Activated T-helper 1 cell treated with anti-CD3 and anti-CD28 coated beads, Interleukin-12 subunit alpha, Interleukin-12 subunit beta, Interleukin-2, Interleukin-4 antibody, amounts not matched to agents 30 ng/mL and 10 ng/mL and 1 ng/mL, durations not matched to agents 14 hours and 24 hours and 36 hours (primary cell): ENCODE data around the gene PTCRA. TPM values are rescaled to one million over a fixed set of nuclear protein-coding genes. Genes with fewer than 3 reads are reported as not detected.

ENCODE experiments used
- DNase-seq: peaks from one replicate; pipeline ENCODE4 v3.0.0; 2021; ENCODE audit warnings: low spot score
- H3K27ac Mint-ChIP-seq: one replicate; pipeline ENCODE4 v1.8.0; 2021; ENCODE audit warnings: mild to moderate bottlenecking, mixed read lengths
- H3K27me3 Mint-ChIP-seq: one replicate; pipeline ENCODE4 v1.8.0; 2022; ENCODE audit warnings: mild to moderate bottlenecking, moderate library complexity, mixed read lengths; ENCODE audit not compliant: insufficient read depth
- H3K36me3 Mint-ChIP-seq: one replicate; pipeline ENCODE4 v1.8.0; 2021; ENCODE audit warnings: low read depth, mixed read lengths
- H3K4me1 Mint-ChIP-seq: one replicate; pipeline ENCODE4 v1.8.0; 2021; ENCODE audit warnings: low read depth, mixed read lengths
- H3K4me3 Mint-ChIP-seq: one replicate; pipeline ENCODE4 v1.8.0; 2021; ENCODE audit warnings: mild to moderate bottlenecking, moderate library complexity, mixed read lengths
- H3K9me3 Mint-ChIP-seq: one replicate; pipeline ENCODE4 v1.8.0; 2021; ENCODE audit warnings: mixed read lengths
- intact Hi-C: fragments of 100-400 bp; cut with micrococcal nuclease; formaldehyde crosslinking; loops from one replicate; pipeline ENCODE4 v1.15.1; 2024
- total RNA-seq: library from RNA; stranded (reverse); gene quantifications from 2 replicates; pipeline ENCODE4 v1.2.3, GENCODE V29; 2022

PTCRA gene
- total RNA-seq, 1 donor from 2014 or later: not detected

GRCh38 chr6:42911171-42912021 is 4.5 kb upstream of the PTCRA start:
- Mint-ChIP-seq H3K36me3 (no peaks in the 10 kb centered on the region), H3K4me3 (no peak overlapping the region), H3K27ac (no peak overlapping the region), H3K9me3 (no peaks in the 10 kb centered on the region), H3K27me3 (peaks cover 28% of the 10 kb centered on the region), H3K4me1 (no peaks in the 10 kb centered on the region)
- no peak for DNase-seq
- intact Hi-C loops: no loop called here

- intact Hi-C loops: no loop called here
- H3K36me3 Mint-ChIP-seq: no peaks in the 10 kb centered on the region
Observed at GRCh38 chr6:42914546-42914945, 1.3 kb upstream of the PTCRA start.

GRCh38 chr6:42916288-42916687 is 435 bp downstream of the PTCRA start:
- H3K27ac Mint-ChIP-seq: no peak overlapping the region
- H3K9me3 Mint-ChIP-seq: no peaks in the 10 kb centered on the region
- peaks cover 23% of the 10 kb centered on the region for H3K27me3 Mint-ChIP-seq
- DNase-seq: no peak
- H3K4me3 Mint-ChIP-seq: no peak overlapping the region
- H3K4me1 Mint-ChIP-seq: no peaks in the 10 kb centered on the region
- intact Hi-C loops: no loop called here
- H3K36me3 Mint-ChIP-seq: no peaks in the 10 kb centered on the region

More at GRCh38 chr6:42914546-42914945, 1.3 kb upstream of the PTCRA start:
- Mint-ChIP-seq H3K27ac (no peak overlapping the region), H3K4me1 (no peaks in the 10 kb centered on the region), H3K4me3 (no peak overlapping the region), H3K27me3 (peaks cover 28% of the 10 kb centered on the region), H3K9me3 (no peaks in the 10 kb centered on the region)
- DNase-seq: no peak

- intact Hi-C loops: no loop called here
Observed at GRCh38 chr6:42921801-42922200, 5.9 kb downstream of the PTCRA start.

GRCh38 chr6:42923666-42924065 is 7.8 kb downstream of the PTCRA start:
- DNase-seq: no peak
- H3K4me3 Mint-ChIP-seq: no peak overlapping the region
- no peak overlapping the region for H3K27ac Mint-ChIP-seq
- H3K27me3 Mint-ChIP-seq: peaks cover 2% of the 10 kb centered on the region
- peaks cover 2% of the 10 kb centered on the region for H3K36me3 Mint-ChIP-seq
- intact Hi-C loops: no loop called here
- H3K9me3 Mint-ChIP-seq: no peaks in the 10 kb centered on the region
- H3K4me1 Mint-ChIP-seq: peaks cover 5% of the 10 kb centered on the region

More at GRCh38 chr6:42921801-42922200, 5.9 kb downstream of the PTCRA start:
- no peaks in the 10 kb centered on the region for H3K9me3 Mint-ChIP-seq
- H3K27ac Mint-ChIP-seq: no peak overlapping the region
- H3K4me1 Mint-ChIP-seq: no peaks in the 10 kb centered on the region
- H3K27me3 Mint-ChIP-seq: peaks cover 2% of the 10 kb centered on the region
- no peak for DNase-seq
- H3K4me3 Mint-ChIP-seq: no peak overlapping the region
- H3K36me3 Mint-ChIP-seq: no peaks in the 10 kb centered on the region

GRCh38 chr6:42925248-42925857 is 9.5 kb downstream of the PTCRA start:
- no peak overlapping the region for H3K27ac Mint-ChIP-seq
- intact Hi-C loops: no loop called here

GRCh38 chr6:42928986-42929820 is 13.3 kb downstream of the PTCRA start, which contains the start of gene CNPY3:
Gene CNPY3 (plus strand): TSS chr6:42929480. CDS start chr6:42929571, 91 bp downstream.
- intact Hi-C loops: loop anchor here (1.0 kb wide), 12 partner anchors 28 to 701 kb away; partner anchors contain the start of genes CUL7, KLC4, KLHDC3 and MRPL2
- H3K27ac Mint-ChIP-seq: peak within 1 kb of the TSS; percentile 98
- H3K4me3 Mint-ChIP-seq: peak within 1 kb of the TSS; percentile 99
- no peaks in the 10 kb centered on the region for H3K9me3 Mint-ChIP-seq
- peaks cover 38% of the 10 kb centered on the region for H3K4me1 Mint-ChIP-seq
- peak; percentile 93 for DNase-seq
- no peaks in the 10 kb centered on the region for H3K27me3 Mint-ChIP-seq
- H3K36me3 Mint-ChIP-seq: peaks cover 18% of the 10 kb centered on the region

More at GRCh38 chr6:42925248-42925857, 9.5 kb downstream of the PTCRA start:
- H3K9me3 Mint-ChIP-seq: no peaks in the 10 kb centered on the region
- H3K4me1 Mint-ChIP-seq: peaks cover 11% of the 10 kb centered on the region
- peaks cover 2% of the 10 kb centered on the region for H3K27me3 Mint-ChIP-seq
- H3K36me3 Mint-ChIP-seq: peaks cover 6% of the 10 kb centered on the region
- DNase-seq: no peak
- H3K4me3 Mint-ChIP-seq: no peak overlapping the region

GRCh38 chr6:42929821-42930360 is 14.0 kb downstream of the PTCRA start:
- Mint-ChIP-seq H3K4me3 (peak overlapping the region; percentile 99), H3K27me3 (no peaks in the 10 kb centered on the region), H3K27ac (peak overlapping the region; percentile 98), H3K4me1 (peaks cover 38% of the 10 kb centered on the region), H3K9me3 (no peaks in the 10 kb centered on the region), H3K36me3 (peaks cover 18% of the 10 kb centered on the region)
- peak; percentile 53 for DNase-seq
- intact Hi-C loops: loop anchor here (1.0 kb wide), 13 partner anchors 29 to 700 kb away; partner anchors contain the start of genes CUL7, KLC4, KLHDC3 and MRPL2

- H3K4me1 Mint-ChIP-seq: peaks cover 38% of the 10 kb centered on the region
- H3K27ac Mint-ChIP-seq: no peak overlapping the region
- intact Hi-C loops: no loop called here
- peaks cover 30% of the 10 kb centered on the region for H3K36me3 Mint-ChIP-seq
- DNase-seq: no peak
- H3K27me3 Mint-ChIP-seq: no peaks in the 10 kb centered on the region
- peak overlapping the region; percentile 55 for H3K4me3 Mint-ChIP-seq
- no peaks in the 10 kb centered on the region for H3K9me3 Mint-ChIP-seq
Observed at GRCh38 chr6:42932412-42932811, 16.6 kb downstream of the PTCRA start.

- H3K9me3 Mint-ChIP-seq: no peaks in the 10 kb centered on the region
- intact Hi-C loops: no loop called here
- H3K27me3 Mint-ChIP-seq: no peaks in the 10 kb centered on the region
- peaks cover 42% of the 10 kb centered on the region for H3K4me1 Mint-ChIP-seq
- H3K36me3 Mint-ChIP-seq: peaks cover 34% of the 10 kb centered on the region
- no peak overlapping the region for H3K27ac Mint-ChIP-seq
- DNase-seq: no peak
- no peak overlapping the region for H3K4me3 Mint-ChIP-seq
Observed at GRCh38 chr6:42933205-42933604, 17.4 kb downstream of the PTCRA start.

- H3K27me3 Mint-ChIP-seq: no peaks in the 10 kb centered on the region
- peaks cover 29% of the 10 kb centered on the region for H3K36me3 Mint-ChIP-seq
- peaks cover 32% of the 10 kb centered on the region for H3K4me1 Mint-ChIP-seq
- no peak for DNase-seq
- H3K9me3 Mint-ChIP-seq: no peaks in the 10 kb centered on the region
- intact Hi-C loops: no loop called here
- no peak overlapping the region for H3K27ac Mint-ChIP-seq
- H3K4me3 Mint-ChIP-seq: no peak overlapping the region
Observed at GRCh38 chr6:42935322-42935721, 19.5 kb downstream of the PTCRA start.

GRCh38 chr6:42936398-42936797 is 20.5 kb downstream of the PTCRA start:
- intact Hi-C loops: no loop called here
- no peak for DNase-seq
- Mint-ChIP-seq H3K27me3 (no peaks in the 10 kb centered on the region), H3K36me3 (peaks cover 26% of the 10 kb centered on the region), H3K4me1 (peaks cover 23% of the 10 kb centered on the region), H3K27ac (no peak overlapping the region), H3K4me3 (no peak overlapping the region), H3K9me3 (no peaks in the 10 kb centered on the region)
